ENCODE results near the gene GRK5.
"Not testable (repeated sequence)": the region's sequence is repeated elsewhere in the genome, so short reads cannot be mapped to it uniquely, and the experiment has no call there.

Gene GRK5

DNA sequence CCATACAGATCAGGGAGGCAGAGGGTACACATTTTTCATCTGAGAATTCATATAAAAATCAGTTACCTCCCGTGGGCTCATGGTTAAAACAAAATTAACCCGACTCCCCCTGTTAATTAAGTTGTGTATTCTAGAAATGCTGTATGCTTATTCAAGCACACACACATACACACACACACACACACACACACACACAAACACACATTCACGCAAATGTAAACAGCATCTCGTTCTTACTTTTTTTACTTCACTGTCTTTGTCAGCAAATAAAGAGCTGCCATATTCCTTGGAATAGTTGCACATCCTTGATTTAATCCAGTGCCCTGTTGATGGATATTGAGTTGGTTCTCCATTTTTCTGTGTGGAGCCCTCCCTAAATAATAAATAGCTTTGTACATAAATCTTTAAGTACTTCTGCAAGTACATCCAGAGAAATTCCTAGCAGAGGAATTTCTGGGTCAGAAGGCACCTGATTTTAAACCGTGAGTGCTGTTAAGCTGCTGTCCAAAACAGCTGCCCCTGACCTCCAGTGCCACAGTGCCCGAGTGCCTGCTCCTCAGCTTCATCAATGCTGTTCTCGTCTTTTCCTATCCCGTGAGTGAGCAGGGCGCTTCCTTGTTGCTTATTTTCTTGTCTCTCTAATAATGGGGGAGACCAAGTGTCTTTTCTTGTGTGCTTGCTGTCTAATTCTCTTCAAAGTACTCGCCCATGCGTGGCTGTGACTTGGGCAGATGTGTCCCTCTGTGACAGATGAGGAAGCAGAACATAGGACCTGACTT is 217.9 kb downstream of the GRK5 start:
- DNase-seq: no peak

DNA sequence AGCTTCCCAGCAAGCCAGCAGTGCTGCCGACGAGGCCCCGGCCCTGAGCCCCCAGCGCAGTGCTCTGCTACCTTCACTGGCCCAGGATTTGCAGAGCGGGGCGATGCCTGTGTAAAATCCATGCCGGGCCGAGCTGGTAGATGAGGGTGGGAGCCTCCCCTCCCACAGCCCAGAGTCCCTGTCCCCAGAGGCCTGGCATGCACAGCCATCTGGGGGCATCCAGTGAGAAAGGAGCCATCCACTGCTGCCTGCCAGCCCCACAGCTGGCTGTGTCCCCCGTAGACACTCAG is 218.5 kb downstream of the GRK5 start:
- DNase-seq: no peak

GRCh38 chr10:119426699-119427098 is 219.3 kb downstream of the GRK5 start:
- DNase-seq: no peak

DNA sequence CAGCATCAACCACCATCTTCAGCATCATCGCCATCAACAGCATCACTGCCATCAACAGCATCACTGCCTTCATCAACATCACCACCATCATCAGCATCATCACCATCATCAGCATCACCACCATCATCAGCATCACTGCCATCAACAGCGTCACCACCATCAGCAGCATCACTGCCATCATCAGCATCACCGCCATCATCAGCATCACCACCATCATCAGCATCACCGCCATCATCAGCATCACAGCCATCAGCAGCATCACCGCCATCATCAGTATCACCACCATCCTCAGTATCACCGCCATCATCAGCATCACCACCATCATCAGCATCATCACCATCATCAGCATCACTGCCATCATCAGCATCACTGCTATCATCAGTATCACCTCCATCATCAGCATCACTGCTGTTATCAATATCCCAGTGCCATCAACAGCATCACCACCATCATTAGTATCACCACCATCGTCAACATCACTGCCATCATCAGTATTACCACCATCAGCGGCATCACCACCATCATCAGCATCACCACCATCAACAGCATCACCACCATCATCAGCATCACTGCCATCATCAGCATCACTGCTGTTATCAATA is 220.0 kb downstream of the GRK5 start:
- DNase-seq: no peak

GRCh38 chr10:119428789-119429188 is 221.4 kb downstream of the GRK5 start:
- no peak for DNase-seq

- no peak for DNase-seq
Measured at GRCh38 chr10:119429771-119430170, 222.4 kb downstream of the GRK5 start.

DNA sequence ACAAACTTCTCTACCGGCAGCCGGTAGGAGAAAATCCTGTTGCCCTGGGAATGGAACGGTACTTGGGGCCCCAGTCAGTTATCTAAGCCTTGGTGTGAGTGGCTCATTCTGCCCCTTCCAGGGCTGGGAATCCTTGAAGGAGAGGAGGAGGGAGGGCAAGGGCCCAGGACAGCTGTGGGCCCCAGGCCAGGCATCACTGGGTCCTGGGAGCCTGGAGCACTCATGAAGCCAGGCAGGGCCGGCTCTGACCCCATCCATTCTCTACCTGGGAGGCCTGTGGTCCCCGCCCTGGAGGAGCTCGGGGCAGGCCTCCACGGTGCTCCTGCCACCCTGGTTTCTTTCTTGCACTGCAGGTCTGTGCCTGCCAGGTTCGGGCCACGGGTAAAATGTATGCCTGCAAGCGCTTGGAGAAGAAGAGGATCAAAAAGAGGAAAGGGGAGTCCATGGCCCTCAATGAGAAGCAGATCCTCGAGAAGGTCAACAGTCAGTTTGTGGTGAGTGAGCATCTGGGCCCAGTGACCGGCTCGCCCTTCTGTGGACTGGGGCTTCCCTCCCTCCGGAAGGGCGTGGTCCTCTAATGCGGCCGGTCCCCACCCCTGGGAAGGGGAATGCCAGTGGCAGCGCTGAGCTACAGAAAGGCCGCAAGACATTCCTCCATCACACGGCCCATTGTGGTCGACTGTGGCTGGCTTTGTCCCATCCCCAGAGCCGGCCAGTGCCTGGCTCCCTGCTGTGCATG is 223.8 kb downstream of the GRK5 start:
- no peak for DNase-seq

GRCh38 chr10:119431773-119432135 is 224.4 kb downstream of the GRK5 start:
- DNase-seq: no peak

- DNase-seq: not testable (repeated sequence)
Measured at GRCh38 chr10:119434942-119435341, 227.6 kb downstream of the GRK5 start.

- no peak for DNase-seq
Measured at GRCh38 chr10:119438717-119439116, 231.3 kb downstream of the GRK5 start.

- DNase-seq: no peak
Measured at GRCh38 chr10:119439922-119440321, 232.6 kb downstream of the GRK5 start.

DNA sequence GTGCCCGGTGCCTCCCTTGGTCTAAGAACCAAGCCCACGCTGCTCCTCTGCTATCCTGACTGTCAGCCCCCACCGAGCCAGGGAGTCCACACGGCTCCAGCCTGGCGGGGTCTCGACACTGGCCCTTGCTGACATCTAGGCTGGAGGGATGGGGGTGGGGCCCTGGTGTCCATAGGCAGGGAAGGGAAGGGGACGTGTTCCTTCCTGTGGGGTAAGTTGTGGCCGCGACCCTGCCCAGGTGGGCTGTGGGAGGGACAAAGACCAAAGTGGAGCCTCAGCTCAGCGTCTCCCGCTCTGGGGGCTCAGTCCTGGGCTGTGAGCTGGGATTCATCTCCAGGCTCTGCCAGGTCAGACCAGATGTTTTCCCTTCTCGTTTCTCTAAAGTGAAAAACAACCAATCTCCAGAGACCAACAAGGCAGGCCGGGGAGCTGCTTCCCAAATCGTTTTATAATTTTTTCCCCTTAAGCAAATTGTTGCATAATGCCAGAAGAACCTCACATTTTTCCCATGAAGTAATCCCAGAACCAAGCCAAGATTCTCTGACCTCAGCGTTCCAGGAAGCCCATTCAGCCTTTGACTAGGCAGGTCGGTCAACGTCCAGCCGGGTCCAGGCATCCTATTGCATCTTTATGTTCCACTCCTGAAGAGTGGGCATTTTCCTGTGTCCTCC is 233.9 kb downstream of the GRK5 start:
- no peak for DNase-seq

DNA sequence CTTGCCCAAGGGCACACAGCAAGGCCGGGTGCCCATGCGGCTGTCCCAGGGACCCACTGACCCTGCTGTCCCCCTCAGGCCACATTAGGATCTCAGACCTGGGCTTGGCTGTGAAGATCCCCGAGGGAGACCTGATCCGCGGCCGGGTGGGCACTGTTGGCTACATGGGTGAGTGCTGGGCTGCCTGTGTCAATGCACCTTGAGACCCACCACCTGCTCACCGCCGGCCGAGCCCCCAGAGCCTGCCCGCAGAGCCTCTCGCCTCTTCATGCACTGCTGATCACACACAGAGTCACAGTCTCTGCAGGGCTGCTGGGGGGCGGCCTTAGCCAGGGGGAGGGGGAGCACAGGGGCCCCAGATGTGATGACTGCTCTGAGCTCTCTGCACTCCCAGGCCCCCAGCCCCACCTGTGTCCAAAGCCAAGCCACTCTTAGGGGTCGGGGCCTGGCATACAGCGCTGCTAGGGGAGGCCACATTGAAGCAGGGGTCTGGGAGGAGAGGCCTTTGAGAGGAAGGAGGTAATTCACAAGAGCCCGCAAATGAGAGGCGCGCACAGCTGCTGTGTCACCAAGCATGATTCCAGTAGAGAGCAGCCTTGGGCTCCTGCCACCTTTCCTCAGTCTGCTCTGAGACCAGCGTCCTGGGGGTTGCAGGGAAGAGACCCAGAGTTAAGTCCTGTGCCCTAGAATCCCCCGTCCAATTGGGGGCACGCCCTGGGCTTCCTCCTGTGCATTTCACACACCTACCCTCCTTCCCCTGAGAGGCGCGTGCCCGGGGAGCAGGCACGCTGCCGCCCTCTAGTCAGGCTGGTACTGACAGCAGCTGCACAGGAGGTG is 234.8 kb downstream of the GRK5 start:
- DNase-seq: no peak

DNA sequence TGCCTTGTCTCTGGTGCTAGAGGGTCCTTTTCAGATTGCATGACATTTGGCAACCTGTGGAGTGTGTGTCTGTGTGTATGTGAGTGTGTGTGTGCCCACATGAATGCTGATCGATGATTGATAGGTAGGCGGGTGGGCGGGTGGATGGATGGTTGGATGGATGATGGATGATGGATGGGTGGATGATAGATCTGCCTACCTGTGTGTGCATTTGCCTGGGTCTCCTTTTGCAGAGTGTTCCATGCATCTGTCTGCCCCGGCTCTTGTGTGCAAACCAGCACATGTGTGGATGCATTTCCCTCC is 235.3 kb downstream of the GRK5 start:
- DNase-seq: no peak

DNA sequence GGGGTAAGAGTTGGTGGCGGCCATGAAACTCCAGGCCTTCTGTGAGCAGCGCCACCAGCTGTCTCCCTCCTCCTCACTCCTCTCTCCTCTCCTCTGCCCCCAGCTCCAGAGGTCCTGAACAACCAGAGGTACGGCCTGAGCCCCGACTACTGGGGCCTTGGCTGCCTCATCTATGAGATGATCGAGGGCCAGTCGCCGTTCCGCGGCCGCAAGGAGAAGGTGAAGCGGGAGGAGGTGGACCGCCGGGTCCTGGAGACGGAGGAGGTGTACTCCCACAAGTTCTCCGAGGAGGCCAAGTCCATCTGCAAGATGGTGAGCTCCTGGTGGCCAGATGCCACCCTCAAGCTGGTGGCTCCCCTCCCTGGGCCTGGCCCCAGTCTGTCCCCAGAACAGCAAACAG is 236.1 kb downstream of the GRK5 start:
- no peak for DNase-seq

DNA sequence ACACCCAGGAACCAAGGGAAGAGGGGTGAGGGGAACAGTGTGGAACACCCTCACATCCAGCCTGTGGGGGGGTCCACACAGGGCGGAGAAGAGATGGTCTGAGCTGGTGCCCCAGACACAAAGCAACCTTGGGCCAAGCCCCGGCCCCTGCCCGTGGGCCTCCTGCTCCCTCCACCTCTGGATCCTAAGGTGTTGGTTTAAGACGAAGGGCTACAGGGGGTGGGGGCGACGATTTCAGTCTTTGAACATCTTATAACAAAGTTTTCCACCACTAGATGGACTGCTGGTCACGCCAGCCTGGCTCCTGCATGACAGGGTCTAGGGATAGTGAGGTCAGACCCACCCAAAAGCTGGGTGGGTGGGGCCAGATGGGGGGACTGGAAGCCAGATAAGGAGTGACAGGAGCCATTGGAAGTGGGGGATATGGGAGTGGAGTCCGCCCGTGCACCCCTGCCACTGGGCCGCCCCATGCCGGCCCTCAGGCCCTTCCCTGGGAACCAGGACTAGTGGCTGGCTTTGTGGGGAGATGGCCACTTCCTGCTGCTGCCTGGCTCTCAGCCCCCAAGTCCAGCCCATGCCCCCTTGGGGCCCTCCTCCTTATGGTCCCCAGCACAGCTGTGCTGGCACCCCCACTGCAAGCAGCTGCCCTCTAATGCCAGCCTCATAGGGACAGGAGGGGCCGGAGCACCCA is 236.7 kb downstream of the GRK5 start:
- DNase-seq: no peak

GRCh38 chr10:119444866-119445265 is 237.5 kb downstream of the GRK5 start:
- no peak for DNase-seq

DNA sequence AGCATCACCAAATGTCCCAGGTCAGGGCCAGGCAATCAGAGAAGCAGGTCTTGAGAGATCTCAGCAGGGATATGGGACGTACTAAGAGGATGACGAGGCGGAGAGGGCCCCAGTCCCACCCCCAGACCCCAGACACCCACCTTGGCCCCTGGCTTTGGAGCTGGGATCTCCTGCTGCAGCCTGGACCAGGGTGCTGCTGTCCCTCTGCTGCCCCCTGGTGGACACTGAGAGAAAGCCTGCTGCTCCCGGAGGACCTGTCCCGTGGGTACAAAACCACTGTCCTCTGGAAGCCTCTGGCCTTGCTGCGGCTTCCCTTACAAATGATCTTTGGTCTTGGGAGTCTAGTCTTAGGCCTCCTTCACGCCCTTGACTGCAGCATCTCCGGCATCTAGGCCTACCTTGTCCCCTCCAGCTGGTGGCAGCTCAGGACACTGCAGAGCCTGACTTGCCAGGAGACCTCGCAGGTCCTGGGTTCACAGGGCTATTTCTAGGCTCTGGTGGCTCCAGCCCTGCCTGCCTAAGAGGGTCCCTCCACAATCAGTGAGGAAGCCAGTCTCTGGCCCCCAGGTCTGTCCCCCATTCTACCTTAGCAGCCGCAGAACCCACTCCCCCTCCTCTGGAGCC is 238.1 kb downstream of the GRK5 start:
- DNase-seq: peak; percentile 88

GRCh38 chr10:119445935-119446317 is 238.6 kb downstream of the GRK5 start:
- no peak for DNase-seq

DNA sequence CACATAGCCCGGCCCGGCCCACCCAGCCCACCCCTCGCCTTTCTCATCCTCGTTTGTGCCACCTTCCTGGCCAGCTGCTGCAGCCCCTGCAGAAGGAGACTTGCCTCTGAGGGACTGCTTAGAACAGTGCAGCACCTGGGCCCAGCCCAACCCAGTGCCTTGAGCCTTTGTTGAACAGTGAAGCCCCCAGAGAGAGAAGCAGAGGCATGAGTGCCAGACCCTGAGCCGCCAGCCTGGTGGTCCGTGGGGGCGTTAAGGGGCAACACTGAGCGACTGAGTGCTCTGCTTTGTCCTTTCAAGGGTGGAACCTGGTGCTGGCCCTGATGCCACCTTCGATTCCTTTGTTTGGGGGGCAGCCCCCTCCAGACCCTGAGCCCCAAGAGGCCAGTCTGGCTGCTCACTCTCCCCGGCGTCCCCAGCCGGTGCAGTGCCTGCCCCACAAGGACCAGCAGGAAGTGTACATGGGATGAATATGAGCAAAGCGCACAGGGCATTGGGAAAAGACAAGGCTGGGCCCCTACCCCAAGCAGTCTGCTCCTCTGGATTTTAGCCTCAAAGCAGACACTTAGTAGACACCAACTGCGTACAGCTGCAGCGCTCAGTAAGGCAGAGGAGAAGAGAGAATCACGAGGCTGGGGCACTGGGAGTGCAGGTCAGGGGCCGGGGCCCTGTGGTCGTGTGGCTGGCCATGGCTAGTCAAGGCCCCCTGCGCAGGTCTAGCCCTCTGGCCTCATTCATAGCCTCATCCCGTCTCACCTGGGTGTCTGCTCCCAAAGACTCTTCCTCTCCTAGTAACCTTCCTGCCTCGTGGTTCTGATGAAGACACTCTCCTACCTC is 239.3 kb downstream of the GRK5 start:
- no peak for DNase-seq

DNA sequence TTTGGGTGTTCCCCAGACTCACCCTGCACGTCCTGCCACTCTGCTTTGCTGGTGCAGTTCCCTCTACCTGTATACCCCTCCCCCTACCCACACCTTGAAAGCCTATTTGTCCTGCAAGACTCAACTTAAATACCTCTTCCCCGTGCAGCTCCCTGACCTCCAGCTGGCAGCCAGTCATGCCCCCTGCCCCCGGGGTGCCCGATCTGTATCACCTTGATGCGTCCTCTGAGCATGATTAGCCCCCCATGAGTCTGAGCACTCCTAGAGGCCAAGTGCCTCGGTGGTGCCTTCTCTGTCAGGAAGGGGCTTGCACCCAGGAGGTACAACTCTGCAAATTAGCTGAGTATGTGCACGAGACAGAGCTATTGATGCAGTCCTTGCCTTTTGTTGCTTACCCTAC is 240.1 kb downstream of the GRK5 start:
- no peak for DNase-seq
